Upper lobe of left lung (tissue), 6 donors: ENCODE results near the gene OPRL1. TPM values are rescaled to one million over a fixed set of nuclear protein-coding genes. Genes with fewer than 3 reads are reported as not detected.
A peak's percentile ranks its signal among the peaks of the same experiment; 100 is the strongest.

Source experiments
- ATAC-seq, 2 donors: fragments of 200-7000 bp; cut with Tn5 transposase; one replicate each; pipeline ENCODE4 v1.9.1; 2022; ENCODE audit warnings: mild to moderate bottlenecking in 2 of 2, moderate library complexity in 2 of 2; ENCODE audit not compliant: low FRiP score in 2 of 2
- DNase-seq, 2 donors: peaks; one replicate each; pipeline ENCODE4 v3.0.0-alpha.2; 2019 to 2020
- H3K27ac ChIP-seq, 4 donors: fragments of 200-600 bp; sonication (generic); one replicate each; pipeline ENCODE4 v1.5.1; 2016 to 2019
- H3K27me3 ChIP-seq, 4 donors: fragments of 200-600 bp; sonication (generic); one replicate each; pipeline ENCODE4 v1.5.1; 2017 to 2019
- H3K36me3 ChIP-seq, 4 donors: fragments of 200-600 bp; sonication (generic); one replicate each; pipeline ENCODE4 v1.5.1; 2016 to 2019
- H3K4me1 ChIP-seq, 4 donors: fragments of 200-600 bp; sonication (generic); one replicate each; pipeline ENCODE4 v1.5.1; 2018 to 2019
- H3K4me3 ChIP-seq, 4 donors: fragments of 200-600 bp; sonication (generic); one replicate each; pipeline ENCODE4 v1.5.1; 2017 to 2019; ENCODE audit warnings: mild to moderate bottlenecking in 2 of 4, moderate library complexity in 1 of 4
- H3K9me3 ChIP-seq, 4 donors: fragments of 200-600 bp; sonication (generic); one replicate each; pipeline ENCODE4 v1.5.1; 2018 to 2019
- CTCF ChIP-seq, 6 experiments: fragments of 450-650 bp in 4 of 6; fragments of 200-600 bp in 2 of 6; sonication (generic) in 2 of 6; IDR thresholded peaks; one replicate each; pipeline ENCODE4 v1.5.1; 2016 to 2019; ENCODE audit warnings: antibody characterized with exemption in 6 of 6
- EP300 ChIP-seq, 4 donors: sonication (generic); formaldehyde crosslinking; IDR thresholded peaks; one replicate each; pipeline ENCODE4 v1.5.1; 2017; ENCODE audit warnings: antibody characterized with exemption in 4 of 4, control low read depth in 2 of 4
- POLR2A ChIP-seq, 4 donors: fragments of 450-650 bp; IDR thresholded peaks; one replicate each; pipeline ENCODE4 v1.5.1; 2016 to 2017; ENCODE audit warnings: antibody characterized with exemption in 4 of 4, mild to moderate bottlenecking in 2 of 4
- POLR2AphosphoS5 ChIP-seq, 2 donors: sonication (generic); formaldehyde crosslinking; IDR thresholded peaks; one replicate each; pipeline ENCODE4 v1.5.1; 2017; ENCODE audit warnings: antibody characterized with exemption in 2 of 2
- WGBS, 2 donors: methylation state at CpG; one replicate each; pipeline ENCODE4 v1.1.5; 2017 to 2018; 5-methylcytosine and 5-hydroxymethylcytosine counted together
- total RNA-seq, 6 donors: library from RNA; depleted of rRNA in 4 of 6; stranded (reverse); fragments of >200 nt in 4 of 6; gene quantifications; one replicate each; pipeline versions ENCODE4 v1.1.0 to v1.2.1, GENCODE V29; 2016 to 2021
- donor health status: DM: no; HTN: no; CAD: no; lungs with moderate emphysema.
- donor health status: DM: no; HTN: yes; CAD: no; lungs with severe emphysema.

OPRL1 gene
- total RNA-seq, 6 donors from 2014 or later: 1.7 to 3.1 (median 2.6) TPM

GRCh38 chr20:64090165-64090564 is 10.3 kb downstream of the OPRL1 start:
- Histone ChIP-seq H3K4me3 (no peak overlapping the region), H3K36me3 (no peaks in the 10 kb centered on the region), H3K4me1 (no peaks in the 10 kb centered on the region), H3K9me3 (no peaks in the 10 kb centered on the region), H3K27ac (no peak overlapping the region), H3K27me3 (peaks cover 0 to 2% (median under 1%) of the 10 kb centered on the region in 4 donors)
- 55 to 69% methylated on average over 5 to 10 of the region's 10 CpGs for WGBS, 2 donors
- DNase-seq (no peak), ATAC-seq (no peak)
- TF ChIP-seq POLR2A (IDR thresholded peaks at IDR 0.05): no peak
- no peak for TF ChIP-seq POLR2AphosphoS5 (IDR thresholded peaks at IDR 0.05)
- no peak for TF ChIP-seq CTCF (IDR thresholded peaks at IDR 0.05)
- no peak for TF ChIP-seq EP300 (IDR thresholded peaks at IDR 0.05)

GRCh38 chr20:64091340-64091739 is 11.5 kb downstream of the OPRL1 start:
- ATAC-seq: no peak
- Histone ChIP-seq H3K9me3 (no peaks in the 10 kb centered on the region), H3K27ac (no peak overlapping the region), H3K36me3 (no peaks in the 10 kb centered on the region), H3K27me3 (no peaks in the 10 kb centered on the region), H3K4me1 (no peaks in the 10 kb centered on the region), H3K4me3 (no peak overlapping the region)
- peak in 1 of 2 donors; percentile 62 for DNase-seq
- 77% methylated on average over 16 to 19 of the region's 19 CpGs for WGBS, 2 donors
- TF ChIP-seq POLR2AphosphoS5 (IDR thresholded peaks at IDR 0.05) (no peak), POLR2A (IDR thresholded peaks at IDR 0.05) (no peak), EP300 (IDR thresholded peaks at IDR 0.05) (no peak), CTCF (IDR thresholded peaks at IDR 0.05) (no peak)

- H3K27ac ChIP-seq: no peak overlapping the region
- no peaks in the 10 kb centered on the region for H3K36me3 ChIP-seq
- DNase-seq (peak in 1 of 2 donors; percentile 72), ATAC-seq (peak in 1 of 2 donors; percentile 19)
- no peaks in the 10 kb centered on the region for H3K4me1 ChIP-seq
- no peak overlapping the region for H3K4me3 ChIP-seq
- 28 to 42% methylated on average over 6 to 15 of the region's 16 CpGs for WGBS, 2 donors
- TF ChIP-seq POLR2A (IDR thresholded peaks at IDR 0.05): no peak
- TF ChIP-seq POLR2AphosphoS5 (IDR thresholded peaks at IDR 0.05): no peak
- H3K9me3 ChIP-seq: no peaks in the 10 kb centered on the region
- H3K27me3 ChIP-seq: no peaks in the 10 kb centered on the region
Measured at GRCh38 chr20:64091770-64092169, 11.9 kb downstream of the OPRL1 start.

- H3K4me1 ChIP-seq: no peaks in the 10 kb centered on the region
- H3K36me3 ChIP-seq: no peaks in the 10 kb centered on the region
- no peak overlapping the region for H3K4me3 ChIP-seq
- H3K9me3 ChIP-seq: no peaks in the 10 kb centered on the region
- DNase-seq: peak in 1 of 2 donors; percentile 61
- ATAC-seq: peak; percentile 27 to 36
- H3K27me3 ChIP-seq: no peaks in the 10 kb centered on the region
- 49 to 80% methylated on average over 18 to 27 of the region's 27 CpGs for WGBS, 2 donors
- TF ChIP-seq POLR2A (IDR thresholded peaks at IDR 0.05) (no peak), CTCF (IDR thresholded peaks at IDR 0.05) (no peak), EP300 (IDR thresholded peaks at IDR 0.05) (no peak), POLR2AphosphoS5 (IDR thresholded peaks at IDR 0.05) (no peak)
- no peak overlapping the region for H3K27ac ChIP-seq
Measured at GRCh38 chr20:64092258-64093012, 12.6 kb downstream of the OPRL1 start.

GRCh38 chr20:64093013-64093503 is 13.2 kb downstream of the OPRL1 start:
- peak in 1 of 2 donors; percentile 36 for DNase-seq

More at GRCh38 chr20:64093013-64093503, 13.2 kb downstream of the OPRL1 start:
- no peak overlapping the region for H3K27ac ChIP-seq
- no peak for ATAC-seq
- no peaks in the 10 kb centered on the region for H3K9me3 ChIP-seq
- TF ChIP-seq POLR2A (IDR thresholded peaks at IDR 0.05) (no peak), CTCF (IDR thresholded peaks at IDR 0.05) (no peak), POLR2AphosphoS5 (IDR thresholded peaks at IDR 0.05) (no peak), EP300 (IDR thresholded peaks at IDR 0.05) (no peak)
- no peak overlapping the region for H3K4me3 ChIP-seq
- H3K36me3 ChIP-seq: no peaks in the 10 kb centered on the region
- no peaks in the 10 kb centered on the region for H3K27me3 ChIP-seq
- 35 to 93% methylated on average over 3 to 7 of the region's 9 CpGs for WGBS, 2 donors
- H3K4me1 ChIP-seq: no peaks in the 10 kb centered on the region
